WTC11 (cell line): ENCODE data around the gene GOLGA8F.
"Not testable (repeated sequence)": the region's sequence is repeated elsewhere in the genome, so short reads cannot be mapped to it uniquely, and the experiment has no call there.

Experiments
- ATF3 ChIP-seq: sonication (generic); formaldehyde crosslinking; conservative IDR thresholded peaks from 2 replicates; pipeline ENCODE4 v1.8.1; 2022; ENCODE audit warnings: mild to moderate bottlenecking, missing genetic modification reagents
- CTCF ChIP-seq: fragments of 200-600 bp; IDR thresholded peaks from 2 replicates; pipeline ENCODE4 v1.8.0; 2022; ENCODE audit warnings: antibody characterized with exemption
- GABPB1 ChIP-seq: sonication (generic); formaldehyde crosslinking; IDR thresholded peaks from 2 replicates; pipeline ENCODE4 v1.8.1; 2023; ENCODE audit warnings: mild to moderate bottlenecking, missing genetic modification reagents
- IRF2 ChIP-seq: sonication (generic); formaldehyde crosslinking; IDR thresholded peaks from 2 replicates; pipeline ENCODE4 v1.8.0; 2022; ENCODE audit warnings: low read depth, missing genetic modification reagents, borderline replicate concordance
- RELA ChIP-seq: sonication (generic); formaldehyde crosslinking; IDR thresholded peaks from 2 replicates; pipeline ENCODE4 v1.8.1; 2022; ENCODE audit warnings: missing genetic modification reagents, mild to moderate bottlenecking, borderline replicate concordance
- RORB ChIP-seq: fragments of 250-450 bp; sonication (Bioruptor Pico); IDR thresholded peaks from 2 replicates; pipeline ENCODE4 v1.9.0; 2021; ENCODE audit warnings: mild to moderate bottlenecking
- ZBTB43 ChIP-seq: sonication (generic); formaldehyde crosslinking; IDR thresholded peaks from 2 replicates; pipeline ENCODE4 v1.8.1; 2023; ENCODE audit warnings: mild to moderate bottlenecking, missing genetic modification reagents
- TF ChIP-seq, protein P1 (sequence below): sonication (generic); formaldehyde crosslinking; IDR thresholded peaks from 2 replicates; pipeline ENCODE4 v1.8.1; 2023; ENCODE audit warnings: mild to moderate bottlenecking, missing genetic modification reagents, borderline replicate concordance
- TF ChIP-seq, protein P2 (sequence below): sonication (generic); formaldehyde crosslinking; IDR thresholded peaks from 2 replicates; pipeline ENCODE4 v1.8.0; 2023; ENCODE audit warnings: missing genetic modification reagents, mild to moderate bottlenecking, borderline replicate concordance
- TF ChIP-seq, protein P3 (sequence below): sonication (generic); formaldehyde crosslinking; IDR thresholded peaks from 2 replicates; pipeline ENCODE4 v1.8.1; 2023; ENCODE audit warnings: mild to moderate bottlenecking, missing genetic modification reagents, moderate library complexity

GRCh38 chr15:28380053-28380452 lies 1.6 kb downstream of the GOLGA8F start:
- TF ChIP-seq CTCF; GABPB1 (CRISPR knock-in tag); IRF2; ZBTB43 (CRISPR knock-in tag); RELA (CRISPR knock-in tag); ATF3 (CRISPR knock-in tag); RORB (CRISPR knock-in tag): not testable (repeated sequence)
- TF ChIP-seq, protein P1, sequence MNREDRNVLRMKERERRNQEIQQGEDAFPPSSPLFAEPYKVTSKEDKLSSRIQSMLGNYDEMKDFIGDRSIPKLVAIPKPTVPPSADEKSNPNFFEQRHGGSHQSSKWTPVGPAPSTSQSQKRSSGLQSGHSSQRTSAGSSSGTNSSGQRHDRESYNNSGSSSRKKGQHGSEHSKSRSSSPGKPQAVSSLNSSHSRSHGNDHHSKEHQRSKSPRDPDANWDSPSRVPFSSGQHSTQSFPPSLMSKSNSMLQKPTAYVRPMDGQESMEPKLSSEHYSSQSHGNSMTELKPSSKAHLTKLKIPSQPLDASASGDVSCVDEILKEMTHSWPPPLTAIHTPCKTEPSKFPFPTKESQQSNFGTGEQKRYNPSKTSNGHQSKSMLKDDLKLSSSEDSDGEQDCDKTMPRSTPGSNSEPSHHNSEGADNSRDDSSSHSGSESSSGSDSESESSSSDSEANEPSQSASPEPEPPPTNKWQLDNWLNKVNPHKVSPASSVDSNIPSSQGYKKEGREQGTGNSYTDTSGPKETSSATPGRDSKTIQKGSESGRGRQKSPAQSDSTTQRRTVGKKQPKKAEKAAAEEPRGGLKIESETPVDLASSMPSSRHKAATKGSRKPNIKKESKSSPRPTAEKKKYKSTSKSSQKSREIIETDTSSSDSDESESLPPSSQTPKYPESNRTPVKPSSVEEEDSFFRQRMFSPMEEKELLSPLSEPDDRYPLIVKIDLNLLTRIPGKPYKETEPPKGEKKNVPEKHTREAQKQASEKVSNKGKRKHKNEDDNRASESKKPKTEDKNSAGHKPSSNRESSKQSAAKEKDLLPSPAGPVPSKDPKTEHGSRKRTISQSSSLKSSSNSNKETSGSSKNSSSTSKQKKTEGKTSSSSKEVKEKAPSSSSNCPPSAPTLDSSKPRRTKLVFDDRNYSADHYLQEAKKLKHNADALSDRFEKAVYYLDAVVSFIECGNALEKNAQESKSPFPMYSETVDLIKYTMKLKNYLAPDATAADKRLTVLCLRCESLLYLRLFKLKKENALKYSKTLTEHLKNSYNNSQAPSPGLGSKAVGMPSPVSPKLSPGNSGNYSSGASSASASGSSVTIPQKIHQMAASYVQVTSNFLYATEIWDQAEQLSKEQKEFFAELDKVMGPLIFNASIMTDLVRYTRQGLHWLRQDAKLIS (CRISPR knock-in tag): not testable (repeated sequence)
- TF ChIP-seq, protein P2, sequence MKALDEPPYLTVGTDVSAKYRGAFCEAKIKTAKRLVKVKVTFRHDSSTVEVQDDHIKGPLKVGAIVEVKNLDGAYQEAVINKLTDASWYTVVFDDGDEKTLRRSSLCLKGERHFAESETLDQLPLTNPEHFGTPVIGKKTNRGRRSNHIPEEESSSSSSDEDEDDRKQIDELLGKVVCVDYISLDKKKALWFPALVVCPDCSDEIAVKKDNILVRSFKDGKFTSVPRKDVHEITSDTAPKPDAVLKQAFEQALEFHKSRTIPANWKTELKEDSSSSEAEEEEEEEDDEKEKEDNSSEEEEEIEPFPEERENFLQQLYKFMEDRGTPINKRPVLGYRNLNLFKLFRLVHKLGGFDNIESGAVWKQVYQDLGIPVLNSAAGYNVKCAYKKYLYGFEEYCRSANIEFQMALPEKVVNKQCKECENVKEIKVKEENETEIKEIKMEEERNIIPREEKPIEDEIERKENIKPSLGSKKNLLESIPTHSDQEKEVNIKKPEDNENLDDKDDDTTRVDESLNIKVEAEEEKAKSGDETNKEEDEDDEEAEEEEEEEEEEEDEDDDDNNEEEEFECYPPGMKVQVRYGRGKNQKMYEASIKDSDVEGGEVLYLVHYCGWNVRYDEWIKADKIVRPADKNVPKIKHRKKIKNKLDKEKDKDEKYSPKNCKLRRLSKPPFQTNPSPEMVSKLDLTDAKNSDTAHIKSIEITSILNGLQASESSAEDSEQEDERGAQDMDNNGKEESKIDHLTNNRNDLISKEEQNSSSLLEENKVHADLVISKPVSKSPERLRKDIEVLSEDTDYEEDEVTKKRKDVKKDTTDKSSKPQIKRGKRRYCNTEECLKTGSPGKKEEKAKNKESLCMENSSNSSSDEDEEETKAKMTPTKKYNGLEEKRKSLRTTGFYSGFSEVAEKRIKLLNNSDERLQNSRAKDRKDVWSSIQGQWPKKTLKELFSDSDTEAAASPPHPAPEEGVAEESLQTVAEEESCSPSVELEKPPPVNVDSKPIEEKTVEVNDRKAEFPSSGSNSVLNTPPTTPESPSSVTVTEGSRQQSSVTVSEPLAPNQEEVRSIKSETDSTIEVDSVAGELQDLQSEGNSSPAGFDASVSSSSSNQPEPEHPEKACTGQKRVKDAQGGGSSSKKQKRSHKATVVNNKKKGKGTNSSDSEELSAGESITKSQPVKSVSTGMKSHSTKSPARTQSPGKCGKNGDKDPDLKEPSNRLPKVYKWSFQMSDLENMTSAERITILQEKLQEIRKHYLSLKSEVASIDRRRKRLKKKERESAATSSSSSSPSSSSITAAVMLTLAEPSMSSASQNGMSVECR (CRISPR knock-in tag): not testable (repeated sequence)
- TF ChIP-seq, protein P3, sequence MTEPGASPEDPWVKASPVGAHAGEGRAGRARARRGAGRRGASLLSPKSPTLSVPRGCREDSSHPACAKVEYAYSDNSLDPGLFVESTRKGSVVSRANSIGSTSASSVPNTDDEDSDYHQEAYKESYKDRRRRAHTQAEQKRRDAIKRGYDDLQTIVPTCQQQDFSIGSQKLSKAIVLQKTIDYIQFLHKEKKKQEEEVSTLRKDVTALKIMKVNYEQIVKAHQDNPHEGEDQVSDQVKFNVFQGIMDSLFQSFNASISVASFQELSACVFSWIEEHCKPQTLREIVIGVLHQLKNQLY: not testable (repeated sequence)
